ENCODE data around the gene UBL3.

UBL3 gene

GRCh38 chr13:29754473-29754806 lies 96.0 kb downstream of the UBL3 start:
- DNase-seq (ENCODE audit: low spot score), result peak; percentile 13

GRCh38 chr13:29753618-29754472 lies 96.6 kb downstream of the UBL3 start:
- DNase-seq (ENCODE audit: low spot score), result no peak

GRCh38 chr13:29752175-29752574 lies 98.2 kb downstream of the UBL3 start:
- DNase-seq (ENCODE audit: low spot score), result no peak

- DNase-seq (ENCODE audit: low spot score), result no peak
These were observed 100.3 kb downstream of the UBL3 start for GRCh38 chr13:29750183-29750530.

- no peak for DNase-seq (ENCODE audit: low spot score)
These were observed 100.8 kb downstream of the UBL3 start for GRCh38 chr13:29749401-29750182.

- no peak for DNase-seq (ENCODE audit: low spot score)
These were observed 102.3 kb downstream of the UBL3 start for GRCh38 chr13:29748097-29748496.

- DNase-seq (ENCODE audit: low spot score), result no peak
These were observed 104.2 kb downstream of the UBL3 start for GRCh38 chr13:29746148-29746677.

- no peak for DNase-seq (ENCODE audit: low spot score)
These were observed 104.7 kb downstream of the UBL3 start for GRCh38 chr13:29745704-29746103.

GRCh38 chr13:29743201-29743786 lies 107.1 kb downstream of the UBL3 start:
- no peak for DNase-seq (ENCODE audit: low spot score)

GRCh38 chr13:29740961-29741360 lies 109.5 kb downstream of the UBL3 start:
- no peak for DNase-seq (ENCODE audit: low spot score)

- DNase-seq (ENCODE audit: low spot score), result no peak
These were observed 113.4 kb downstream of the UBL3 start for GRCh38 chr13:29737061-29737460.

- DNase-seq (ENCODE audit: low spot score), result no peak
These were observed 117.2 kb downstream of the UBL3 start for GRCh38 chr13:29733147-29733611.

GRCh38 chr13:29730253-29730652 lies 120.2 kb downstream of the UBL3 start:
- no peak for DNase-seq (ENCODE audit: low spot score)

GRCh38 chr13:29722415-29722814 lies 128.0 kb downstream of the UBL3 start:
- DNase-seq (ENCODE audit: low spot score), result no peak

GRCh38 chr13:29721766-29722165 lies 128.7 kb downstream of the UBL3 start:
- DNase-seq (ENCODE audit: low spot score), result no peak

- DNase-seq (ENCODE audit: low spot score), result no peak
These were observed 131.7 kb downstream of the UBL3 start for GRCh38 chr13:29718694-29719093.

- peak; percentile 16 for DNase-seq (ENCODE audit: low spot score)
These were observed 133.9 kb downstream of the UBL3 start for GRCh38 chr13:29716493-29716892.

Data from activated CD4-positive, alpha-beta T cell treated with anti-CD3 and anti-CD28 coated beads, Interleukin-2, Interleukin-4, amounts not matched to agents 100 ng/mL and 50 ng/mL, durations not matched to agents 16 hours and 8 hours (primary cell).